ENCODE results near the gene WNT9B.

GRCh38 chr17:46837521-46837920, 13.9 kb upstream of the WNT9B start:
- no peak for TF ChIP-seq EZH2 (IDR thresholded peaks at IDR 0.05)
- no peak for TF ChIP-seq CTCF (IDR thresholded peaks at IDR 0.05)
- no peak for TF ChIP-seq EZH2phosphoT487 (IDR thresholded peaks at IDR 0.05)
